GM18909 (cell line): ENCODE data around the gene PARD3B.

Experiments
- ATAC-seq: cut with Tn5 transposase; IDR thresholded peaks from one replicate; pipeline ENCODE4 v1.9.1; 2021; ENCODE audit warnings: mild to moderate bottlenecking; ENCODE audit not compliant: unreplicated experiment, poor library complexity

The PARD3B gene

DNA sequence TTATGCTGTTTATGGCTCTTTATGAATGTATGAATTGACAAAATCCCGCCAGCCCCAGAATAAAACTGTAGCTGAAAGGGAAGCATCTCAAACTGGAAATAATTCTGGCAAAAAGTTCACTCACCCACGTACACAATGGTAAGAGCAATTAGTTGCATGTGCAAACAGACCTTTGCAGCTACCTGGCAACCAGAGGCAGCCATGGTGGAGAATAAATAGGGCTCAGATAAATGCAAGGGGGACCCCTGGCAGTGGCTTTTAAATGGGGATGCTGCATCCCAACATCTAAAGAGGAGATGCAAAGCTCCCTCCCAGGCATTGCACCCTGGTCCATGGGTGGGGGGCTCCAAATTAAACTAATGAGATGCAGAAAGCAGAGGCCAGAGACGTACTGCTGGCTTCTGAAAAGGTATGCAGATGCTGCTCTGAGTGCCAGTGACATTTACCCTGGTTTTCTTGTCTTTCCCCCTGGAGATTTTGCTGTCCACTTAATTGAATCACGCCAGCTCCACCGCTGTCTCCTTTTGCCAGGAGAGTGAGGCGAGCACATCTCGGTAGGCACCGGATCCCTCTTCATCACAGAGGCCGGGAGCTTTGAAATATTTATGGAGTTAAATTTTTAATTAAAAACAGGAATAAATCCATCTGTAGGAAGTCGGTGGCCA, 1010.4 kb downstream of the PARD3B start:
- ATAC-seq, result no peak

- ATAC-seq, result no peak
Measured at GRCh38 chr2:205556357-205556756, 1011.1 kb downstream of the PARD3B start.

- ATAC-seq, result no peak
Measured at GRCh38 chr2:205556841-205557539, 1011.7 kb downstream of the PARD3B start.

GRCh38 chr2:205557873-205558272, 1012.6 kb downstream of the PARD3B start:
- ATAC-seq, result no peak

- ATAC-seq, result no peak
Measured at GRCh38 chr2:205561441-205561840, 1016.2 kb downstream of the PARD3B start.

GRCh38 chr2:205563646-205564045, 1018.4 kb downstream of the PARD3B start:
- no peak for ATAC-seq

- ATAC-seq, result no peak
Measured at GRCh38 chr2:205564346-205565141, 1019.3 kb downstream of the PARD3B start.

DNA sequence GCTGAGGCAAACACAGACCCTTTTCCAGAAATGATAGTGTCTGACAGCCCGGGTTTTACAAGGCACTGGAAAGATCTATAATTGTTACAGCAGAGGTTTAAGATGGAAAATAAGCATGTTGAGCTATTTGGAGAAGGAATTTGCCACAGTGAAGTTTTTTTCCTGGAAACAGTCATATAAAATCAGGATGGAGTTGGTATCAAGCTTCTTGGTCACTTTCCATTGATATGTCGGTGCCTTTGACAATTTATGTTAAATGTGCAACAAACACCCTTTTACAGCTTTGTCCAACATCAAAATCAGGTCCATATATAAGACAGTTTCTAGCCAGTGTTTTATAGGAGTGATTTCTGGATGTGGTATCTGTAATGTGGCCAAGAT, 1019.9 kb downstream of the PARD3B start:
- ATAC-seq, result no peak

GRCh38 chr2:205566606-205567168, 1021.4 kb downstream of the PARD3B start:
- ATAC-seq, result no peak

- no peak for ATAC-seq
Measured at GRCh38 chr2:205568620-205569019, 1023.3 kb downstream of the PARD3B start.

DNA sequence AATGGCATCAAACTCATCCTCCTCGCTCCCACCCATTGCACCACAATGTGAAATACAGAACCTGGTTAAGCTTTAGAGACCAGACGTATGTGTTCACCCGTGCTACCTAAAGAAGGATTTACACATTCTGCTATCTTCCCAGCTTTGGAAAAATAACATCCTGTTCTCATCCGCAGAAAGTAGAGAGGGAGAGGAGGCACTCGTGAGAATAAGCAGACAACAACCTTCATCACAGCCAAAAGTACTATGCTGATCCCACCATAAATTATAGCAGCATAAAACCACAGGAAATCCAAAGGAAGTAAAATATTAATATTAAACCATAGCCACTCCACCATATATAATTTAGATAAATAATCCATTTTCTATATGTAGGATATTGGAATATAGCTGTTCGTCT, 1025.4 kb downstream of the PARD3B start:
- no peak for ATAC-seq

GRCh38 chr2:205571360-205571959, 1026.2 kb downstream of the PARD3B start:
- ATAC-seq, result no peak

DNA sequence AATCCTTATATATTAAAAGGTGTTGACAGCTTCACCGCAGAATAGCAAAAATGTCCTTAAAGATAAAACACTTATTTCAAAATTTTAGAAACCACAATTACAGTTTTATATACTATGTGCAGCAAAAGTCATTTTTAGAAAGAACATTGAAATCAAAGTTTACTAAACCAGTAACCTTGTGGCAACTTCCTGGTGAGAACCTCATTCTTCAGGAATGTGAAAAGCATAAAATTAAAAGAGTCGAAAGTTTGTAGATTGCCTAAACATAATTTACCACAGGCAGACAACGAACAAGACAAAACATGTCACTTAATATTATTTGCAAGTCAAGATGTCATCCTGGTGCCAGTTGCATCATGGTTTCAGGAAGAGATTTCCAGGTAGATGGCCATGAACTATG, 1028.7 kb downstream of the PARD3B start:
- ATAC-seq, result no peak

- ATAC-seq, result no peak
Measured at GRCh38 chr2:205579335-205579734, 1034.1 kb downstream of the PARD3B start.

DNA sequence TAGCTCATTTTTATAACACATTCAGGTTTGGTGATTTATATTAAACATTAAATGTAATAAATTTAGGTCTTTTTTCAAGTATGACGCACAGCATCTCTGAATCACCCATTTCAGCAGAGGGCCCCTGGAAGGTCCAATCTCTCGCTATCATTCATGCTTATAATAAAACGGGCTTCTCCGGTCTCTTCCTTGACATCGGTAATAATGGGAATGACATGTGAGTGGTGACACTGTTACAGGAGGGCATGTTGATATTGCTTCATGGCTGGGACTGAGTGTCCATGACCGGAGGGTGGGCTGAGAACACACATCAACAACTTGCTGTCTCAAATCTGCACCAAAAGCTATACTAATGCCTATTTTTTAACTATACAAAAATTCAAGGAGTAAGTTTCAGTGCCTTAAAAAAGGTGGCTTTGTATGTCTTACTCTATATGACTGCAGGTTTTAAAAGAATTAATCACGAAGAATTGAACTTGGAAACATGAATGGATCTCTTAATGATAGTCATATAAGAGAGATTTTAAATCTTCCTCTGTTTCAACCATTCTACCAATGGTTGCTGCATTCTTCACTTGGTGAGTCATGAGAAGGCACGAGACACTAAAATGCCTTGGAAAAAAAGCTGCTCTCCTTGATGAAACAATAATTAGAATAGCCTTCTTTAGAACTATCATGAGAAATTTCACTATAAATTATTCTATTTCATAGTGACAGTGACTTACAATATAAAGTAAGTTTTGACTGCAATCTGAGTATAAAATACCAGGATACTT, 1035.1 kb downstream of the PARD3B start:
- no peak for ATAC-seq

DNA sequence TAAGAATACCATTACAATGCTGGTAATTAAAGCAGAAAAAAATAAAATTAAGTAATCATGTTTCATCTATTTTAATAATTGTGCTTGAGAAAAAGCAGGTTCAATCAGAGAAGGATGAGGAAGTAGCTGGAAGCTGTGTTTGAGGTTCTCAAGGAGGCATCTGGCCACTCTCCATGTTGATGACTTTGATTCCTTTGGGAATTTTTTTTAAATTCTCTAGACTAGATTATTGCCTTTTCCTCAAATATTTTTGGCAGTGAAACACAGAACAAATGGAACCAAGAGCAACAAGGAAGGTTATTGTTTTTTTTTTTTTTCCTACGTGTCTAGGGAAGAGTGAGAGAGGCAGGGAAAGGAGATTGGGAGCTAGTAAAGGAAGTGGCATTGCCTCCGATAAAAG, 1037.1 kb downstream of the PARD3B start:
- no peak for ATAC-seq

GRCh38 chr2:205585449-205586383, 1040.4 kb downstream of the PARD3B start:
- no peak for ATAC-seq

- ATAC-seq, result no peak
Measured at GRCh38 chr2:205586626-205587025, 1041.4 kb downstream of the PARD3B start.

DNA sequence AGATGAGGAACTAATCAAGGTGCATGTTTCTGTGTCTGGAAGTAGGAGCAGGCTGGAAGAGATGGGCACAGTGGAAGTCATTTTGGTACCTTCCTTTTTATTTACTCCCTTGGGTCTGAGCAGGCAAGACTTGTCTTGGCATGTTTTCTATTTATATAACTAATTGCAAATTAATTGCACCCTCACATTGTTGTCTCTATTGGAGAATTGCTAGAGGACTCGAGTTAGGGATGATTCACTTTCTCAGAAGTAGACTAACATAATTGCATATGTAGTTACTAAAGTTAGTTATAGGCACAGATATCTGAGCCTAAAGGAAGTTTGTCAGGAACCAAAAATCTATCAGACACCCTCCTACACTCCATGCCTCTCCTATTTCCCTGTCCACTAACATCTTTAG, 1044.2 kb downstream of the PARD3B start:
- ATAC-seq, result no peak
